Eye (tissue), 1 donor: ENCODE measurements around the gene RALGAPA1.
A peak's percentile ranks its signal among the peaks of the same experiment; 100 is the strongest.
"Not testable (repeated sequence)": the region's sequence is repeated elsewhere in the genome, so short reads cannot be mapped to it uniquely, and the experiment has no call there.

Experiments
- DNase-seq: peaks from one replicate; pipeline ENCODE4 v3.0.0-alpha.2; 2015

Gene RALGAPA1

GRCh38 chr14:35619461-35619860, 189.6 kb downstream of the RALGAPA1 start:
- DNase-seq = not testable (repeated sequence)

DNA sequence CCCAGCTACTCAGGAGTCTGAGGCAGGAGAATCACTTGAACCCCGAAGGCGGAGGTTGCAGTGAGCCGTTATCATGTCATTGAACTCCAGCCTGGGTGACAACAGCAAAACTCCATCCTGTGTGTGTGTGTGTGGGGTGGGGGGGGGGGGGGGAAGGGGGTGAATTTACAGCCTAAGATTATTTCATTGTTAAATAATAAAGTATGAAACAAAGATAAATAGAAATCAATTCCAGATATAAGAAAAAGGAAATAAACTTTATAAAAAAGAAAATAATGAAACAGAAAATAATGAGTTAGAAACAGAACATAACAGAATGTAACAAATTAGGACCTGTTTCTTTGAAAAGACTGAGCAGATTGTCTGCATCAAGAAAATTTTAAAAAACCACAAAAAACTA, 191.6 kb downstream of the RALGAPA1 start:
- DNase-seq = no peak

- no peak for DNase-seq
Observed at GRCh38 chr14:35607380-35607779, 201.7 kb downstream of the RALGAPA1 start.

DNA sequence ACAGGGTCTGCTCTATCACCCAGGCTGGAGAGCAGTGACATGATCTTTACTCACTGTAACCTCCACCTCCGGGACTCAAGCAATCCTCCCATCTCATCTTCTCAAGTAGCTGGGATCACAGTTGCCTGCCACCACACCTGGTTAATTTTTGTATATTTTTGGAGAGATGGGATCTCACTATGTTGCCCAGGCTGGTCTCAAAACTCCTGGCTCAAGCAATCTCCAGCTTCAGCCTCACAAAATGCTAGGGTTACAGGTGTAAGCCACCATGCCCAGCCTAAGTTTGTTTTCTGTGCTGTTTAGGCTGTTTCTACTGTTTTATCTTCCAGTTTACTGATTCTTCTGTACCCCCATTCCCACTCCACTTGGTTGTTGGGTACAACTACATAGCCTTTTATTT, 208.8 kb downstream of the RALGAPA1 start:
- DNase-seq = no peak

DNA sequence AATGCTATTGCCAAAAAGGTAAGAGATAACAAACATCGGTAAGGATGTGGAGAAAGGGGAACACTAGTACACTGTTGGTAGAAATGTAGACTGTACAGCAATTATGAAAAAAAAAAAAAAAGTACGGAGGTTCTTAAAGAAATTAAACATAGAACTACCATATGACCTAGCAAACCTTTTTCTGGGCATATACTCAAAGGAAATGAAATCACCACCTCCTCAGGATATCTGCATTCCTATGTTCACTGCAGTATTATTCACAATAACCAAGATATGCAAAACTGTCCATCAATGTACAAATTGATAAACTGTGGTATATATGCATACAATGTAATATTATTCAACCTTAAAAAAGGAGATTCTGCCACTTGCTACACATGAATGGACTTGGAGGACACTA, 214.5 kb downstream of the RALGAPA1 start:
- no peak for DNase-seq

GRCh38 chr14:35587373-35587772, 221.7 kb downstream of the RALGAPA1 start:
- not testable (repeated sequence) for DNase-seq

DNA sequence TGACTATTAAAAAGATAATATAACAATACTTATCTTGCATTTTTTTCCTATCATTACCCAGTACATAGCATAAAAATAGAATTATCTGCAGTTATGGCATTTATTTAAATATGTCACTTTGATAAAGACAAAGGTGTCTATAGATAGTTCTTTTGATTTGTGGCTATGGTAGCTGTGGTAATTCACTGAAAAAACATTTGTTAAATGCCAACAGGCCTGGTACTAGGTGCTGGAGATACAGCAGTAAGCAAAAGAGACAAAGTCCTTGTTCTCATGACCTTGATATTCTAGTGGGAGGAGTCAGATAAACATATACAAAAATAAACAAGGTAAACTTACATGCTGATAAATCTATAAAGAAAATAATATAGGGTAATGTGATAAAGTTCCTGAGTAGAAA, 230.5 kb downstream of the RALGAPA1 start:
- no peak for DNase-seq

GRCh38 chr14:35578135-35578534, 231.0 kb downstream of the RALGAPA1 start:
- no peak for DNase-seq

GRCh38 chr14:35576856-35577255, 232.2 kb downstream of the RALGAPA1 start:
- DNase-seq = no peak

DNA sequence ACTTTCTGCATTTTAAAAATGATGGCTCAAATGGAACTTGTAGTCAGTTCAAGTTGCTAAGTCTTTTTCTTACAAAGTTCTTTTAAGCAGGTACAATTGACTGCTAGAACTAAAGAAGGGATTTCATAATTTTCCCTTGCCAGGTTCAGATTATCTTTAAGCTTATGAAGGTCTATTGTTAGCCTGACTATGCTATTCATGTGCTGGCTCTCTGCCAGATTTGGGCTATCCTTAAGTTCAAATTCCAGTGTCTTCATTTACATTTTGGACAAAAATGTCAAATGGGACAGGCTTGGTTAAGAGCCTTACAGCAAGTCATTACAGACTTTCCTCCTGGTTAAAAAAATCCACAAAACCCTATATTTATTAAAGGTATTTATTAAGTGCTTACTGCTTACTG, 232.8 kb downstream of the RALGAPA1 start:
- no peak for DNase-seq

DNA sequence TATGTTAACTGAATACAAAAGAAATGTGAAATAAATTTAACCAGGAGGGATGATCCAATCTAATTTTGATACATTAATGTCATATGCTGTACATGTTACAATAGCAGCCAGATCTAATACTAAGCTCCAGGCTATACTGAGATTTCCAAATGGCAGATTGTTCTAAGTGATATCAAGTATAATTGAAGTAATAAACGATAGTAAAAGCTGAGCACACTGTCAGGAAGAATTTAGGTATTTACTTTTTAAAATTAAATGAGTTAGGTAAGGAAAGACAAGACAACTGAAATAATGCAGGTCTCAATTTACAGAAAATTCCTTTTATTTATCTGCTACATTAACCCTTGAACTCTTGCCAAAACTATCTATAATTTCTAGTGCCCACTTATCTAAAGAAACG, 235.2 kb downstream of the RALGAPA1 start:
- DNase-seq = no peak

GRCh38 chr14:35571598-35571997, 237.5 kb downstream of the RALGAPA1 start:
- DNase-seq = no peak

DNA sequence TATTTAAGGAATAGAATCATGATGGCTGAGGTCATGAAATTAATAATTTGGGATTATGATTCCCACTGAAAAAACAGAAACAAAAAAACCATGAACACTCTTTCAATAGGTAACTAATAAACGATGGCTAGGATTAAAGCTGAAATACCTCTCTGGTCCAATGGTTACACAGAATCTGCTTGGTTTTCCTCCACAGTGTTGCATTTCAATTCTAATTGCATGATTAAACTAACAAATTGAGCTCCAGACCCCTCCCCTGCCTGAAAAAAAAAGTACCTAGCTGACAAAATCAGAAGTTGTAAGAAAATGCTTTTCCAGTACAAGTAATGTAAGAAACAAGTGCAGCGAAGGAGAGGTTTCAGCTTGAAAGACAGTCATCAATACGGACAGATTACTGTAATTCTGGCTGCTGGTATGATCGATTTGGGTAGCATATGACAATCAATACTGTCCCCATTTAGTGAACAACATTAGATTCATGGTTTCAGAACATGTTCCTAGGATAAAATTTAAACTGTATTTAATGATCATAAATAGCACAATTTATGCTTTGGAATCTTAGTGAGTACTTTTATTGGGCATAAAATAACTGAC, 243.1 kb downstream of the RALGAPA1 start:
- DNase-seq = no peak

DNA sequence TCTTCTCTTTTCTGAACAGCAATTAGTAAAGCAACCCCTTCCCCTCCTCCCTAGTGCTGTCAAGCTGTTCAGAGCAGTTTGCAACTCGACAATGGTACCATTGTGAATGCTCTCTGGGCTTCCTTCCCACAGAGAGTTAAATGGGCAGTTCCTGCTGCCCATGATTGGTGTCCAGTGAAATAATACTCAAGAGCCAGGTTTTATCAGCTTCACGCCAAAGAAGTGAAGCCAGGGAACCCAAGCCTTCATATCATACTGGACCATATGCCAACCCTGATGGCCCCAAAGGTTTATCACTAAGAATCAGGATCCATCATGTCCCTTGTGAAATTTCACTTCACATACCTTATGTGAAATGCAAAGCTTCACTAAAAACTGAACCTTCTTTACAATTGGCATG, 250.4 kb downstream of the RALGAPA1 start:
- DNase-seq = peak; percentile 82

DNA sequence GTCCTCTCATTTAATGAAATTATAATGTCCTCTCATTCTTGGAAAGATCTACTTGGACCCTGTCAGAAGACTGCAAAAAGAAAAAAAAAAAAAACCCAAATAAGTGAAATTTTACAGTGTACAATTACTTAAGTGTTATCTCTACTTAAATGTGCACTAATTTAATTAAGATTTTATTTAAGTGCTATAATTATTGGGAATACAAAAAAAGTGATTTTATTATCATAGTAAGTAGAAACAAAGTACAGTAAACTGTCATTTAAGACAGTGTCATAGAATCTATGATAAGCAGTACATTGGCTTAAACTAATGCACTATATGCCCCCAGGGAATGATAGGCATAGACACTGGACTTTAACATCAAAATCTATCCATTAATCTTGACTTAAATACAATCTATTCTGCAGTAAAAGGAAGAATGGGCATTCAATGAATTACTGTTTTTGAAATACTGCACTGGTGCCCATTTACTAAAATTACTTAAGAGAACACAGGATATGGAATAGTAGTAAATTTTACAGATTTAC, 251.8 kb downstream of the RALGAPA1 start:
- no peak for DNase-seq

GRCh38 chr14:35556548-35556947, 252.5 kb downstream of the RALGAPA1 start:
- DNase-seq = peak; percentile 54

GRCh38 chr14:35553808-35554207, 255.3 kb downstream of the RALGAPA1 start:
- no peak for DNase-seq

DNA sequence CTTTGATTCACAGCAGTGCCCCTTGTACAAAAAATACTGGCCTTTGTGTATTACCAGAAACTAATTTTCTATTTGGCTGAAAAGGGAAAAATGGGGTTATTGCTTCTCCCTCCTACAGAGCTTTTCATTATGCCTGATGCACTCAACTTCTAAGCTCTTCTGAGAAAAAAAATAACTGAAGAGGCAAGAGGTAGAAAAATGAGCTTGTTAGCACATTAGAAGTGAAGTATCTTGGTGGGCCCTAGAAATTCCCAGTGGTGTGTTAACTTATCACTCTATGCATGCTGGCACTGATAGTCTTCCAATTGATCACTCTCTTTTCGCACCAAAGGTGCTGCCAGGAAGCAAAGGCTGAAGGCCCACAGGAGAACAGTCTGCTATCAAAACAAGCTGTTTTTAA, 258.0 kb downstream of the RALGAPA1 start:
- DNase-seq = no peak

- DNase-seq = no peak
Observed at GRCh38 chr14:35549551-35549950, 259.5 kb downstream of the RALGAPA1 start.

- DNase-seq = no peak
Observed at GRCh38 chr14:35543006-35543405, 266.1 kb downstream of the RALGAPA1 start.

- no peak for DNase-seq
Observed at GRCh38 chr14:35539969-35540368, 269.1 kb downstream of the RALGAPA1 start.

DNA sequence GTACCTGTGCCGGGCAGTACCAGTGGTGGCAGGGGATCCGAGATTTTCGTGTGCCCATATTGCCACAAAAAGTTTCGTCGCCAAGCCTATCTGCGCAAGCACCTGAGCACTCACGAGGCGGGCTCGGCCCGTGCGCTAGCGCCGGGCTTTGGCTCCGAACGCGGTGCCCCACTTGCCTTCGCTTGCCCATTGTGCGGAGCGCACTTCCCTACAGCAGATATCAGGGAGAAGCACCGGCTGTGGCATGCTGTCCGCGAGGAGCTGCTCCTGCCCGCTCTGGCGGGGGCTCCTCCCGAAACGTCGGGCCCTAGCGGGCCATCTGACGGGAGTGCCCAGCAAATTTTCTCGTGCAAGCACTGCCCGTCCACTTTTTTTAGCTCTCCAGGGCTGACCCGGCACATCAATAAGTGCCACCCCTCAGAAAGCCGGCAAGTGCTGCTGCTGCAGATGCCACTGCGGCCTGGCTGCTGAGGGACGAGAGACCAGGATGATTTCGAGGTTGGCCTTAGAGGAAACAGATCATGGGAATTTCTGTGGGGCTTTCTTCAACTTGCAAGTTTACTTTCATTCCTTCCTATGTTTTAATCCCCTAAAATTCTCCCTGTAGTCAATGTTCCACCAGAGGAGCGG, 273.5 kb downstream of the RALGAPA1 start:
- DNase-seq = peak; percentile 45

- DNase-seq = peak; percentile 89
Observed at GRCh38 chr14:35534873-35535482, 274.1 kb downstream of the RALGAPA1 start.

DNA sequence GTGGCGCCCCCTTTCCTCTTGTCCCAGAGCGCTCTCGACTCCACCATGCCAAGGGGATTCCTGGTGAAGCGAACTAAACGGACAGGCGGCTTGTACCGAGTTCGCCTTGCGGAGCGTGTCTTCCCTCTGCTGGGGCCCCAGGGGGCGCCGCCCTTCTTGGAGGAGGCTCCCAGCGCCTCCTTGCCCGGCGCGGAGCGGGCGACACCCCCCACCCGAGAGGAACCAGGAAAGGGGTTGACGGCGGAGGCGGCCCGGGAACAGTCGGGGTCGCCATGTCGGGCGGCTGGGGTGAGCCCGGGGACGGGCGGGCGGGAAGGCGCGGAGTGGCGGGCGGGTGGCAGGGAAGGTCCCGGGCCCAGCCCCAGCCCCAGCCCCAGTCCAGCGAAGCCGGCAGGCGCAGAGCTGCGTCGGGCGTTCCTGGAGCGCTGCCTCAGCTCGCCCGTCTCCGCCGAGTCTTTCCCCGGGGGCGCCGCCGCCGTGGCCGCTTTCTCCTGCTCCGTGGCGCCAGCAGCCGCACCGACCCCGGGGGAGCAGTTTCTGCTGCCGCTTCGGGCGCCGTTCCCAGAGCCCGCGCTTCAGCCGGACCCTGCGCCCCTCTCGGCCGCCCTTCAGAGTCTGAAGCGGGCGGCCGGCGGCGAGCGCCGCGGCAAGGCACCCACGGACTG, 274.8 kb downstream of the RALGAPA1 start:
- no peak for DNase-seq
